H9 (cell line): ENCODE data around the gene CSRP1. TPM values are rescaled to one million over a fixed set of nuclear protein-coding genes. Genes with fewer than 3 reads are reported as not detected.

Experiments used
- DNase-seq: peaks from one replicate; pipeline ENCODE4 v3.0.0-alpha.2; 2017
- H2AFZ ChIP-seq: one replicate; pipeline ENCODE4 v1.6.1; 2013; ENCODE audit warnings: mild to moderate bottlenecking, low read length, control low read depth, moderate library complexity
- H2AK5ac ChIP-seq: 2 replicates; pipeline ENCODE4 v1.6.1; 2013; ENCODE audit warnings: low read length, control low read depth, mixed read lengths; ENCODE audit not compliant: insufficient read length
- H2BK120ac ChIP-seq: one replicate; pipeline ENCODE4 v1.6.1; 2013; ENCODE audit warnings: low read depth, mild to moderate bottlenecking, low read length, control low read depth, inconsistent platforms; ENCODE audit not compliant: poor library complexity, severe bottlenecking
- H2BK12ac ChIP-seq: 2 replicates; pipeline ENCODE4 v1.6.1; 2013; ENCODE audit warnings: low read length, control low read depth, mixed read lengths, low read depth; ENCODE audit not compliant: insufficient read length
- H2BK15ac ChIP-seq: 2 replicates; pipeline ENCODE4 v1.6.1; 2013; ENCODE audit warnings: low read depth, low read length, control low read depth
- H2BK20ac ChIP-seq: one replicate; pipeline ENCODE4 v1.6.1; 2013; ENCODE audit warnings: low read depth, mild to moderate bottlenecking, low read length, control low read depth, inconsistent platforms; ENCODE audit not compliant: poor library complexity, severe bottlenecking
- H2BK5ac ChIP-seq: 2 replicates; pipeline ENCODE4 v1.6.1; 2013; ENCODE audit warnings: low read length, control low read depth, mixed read lengths; ENCODE audit not compliant: insufficient read length
- H3K14ac ChIP-seq: 2 replicates; pipeline ENCODE4 v1.6.1; 2013; ENCODE audit warnings: low read length, control low read depth; ENCODE audit not compliant: insufficient read depth
- H3K18ac ChIP-seq: 2 replicates; pipeline ENCODE4 v1.6.1; 2013; ENCODE audit warnings: low read depth, mild to moderate bottlenecking, mixed read lengths, low read length, control low read depth; ENCODE audit not compliant: insufficient read length
- H3K23ac ChIP-seq: 2 replicates; pipeline ENCODE4 v1.6.1; 2013; ENCODE audit warnings: low read length, control low read depth, mixed read lengths, low read depth; ENCODE audit not compliant: insufficient read length
- H3K23me2 ChIP-seq: 2 replicates; pipeline ENCODE4 v1.6.1; 2013; ENCODE audit warnings: low read depth, mild to moderate bottlenecking, mixed read lengths, low read length, control low read depth; ENCODE audit not compliant: insufficient read length, poor library complexity, severe bottlenecking
- H3K27ac ChIP-seq: 2 replicates; pipeline ENCODE4 v1.5.1; 2013; ENCODE audit warnings: low read length, control low read depth, mixed read lengths, low read depth; ENCODE audit not compliant: insufficient read length
- H3K27me3 ChIP-seq: 2 replicates; pipeline ENCODE4 v1.6.1; 2013; ENCODE audit warnings: low read length, control low read depth, inconsistent platforms; ENCODE audit not compliant: insufficient read depth
- H3K4ac ChIP-seq: 2 replicates; pipeline ENCODE4 v1.6.1; 2013; ENCODE audit warnings: low read depth, mild to moderate bottlenecking, control low read depth, inconsistent platforms, low read length, moderate library complexity
- H3K4me1 ChIP-seq: 2 replicates; pipeline ENCODE4 v1.6.1; 2013; ENCODE audit warnings: low read length, control low read depth, inconsistent platforms; ENCODE audit not compliant: insufficient read depth
- H3K4me2 ChIP-seq: 2 replicates; pipeline ENCODE4 v1.6.1; 2013; ENCODE audit warnings: low read length, control low read depth, mixed read lengths; ENCODE audit not compliant: insufficient read length, insufficient read depth
- H3K56ac ChIP-seq: 2 replicates; pipeline ENCODE4 v1.6.1; 2013; ENCODE audit warnings: low read depth, mild to moderate bottlenecking, mixed read lengths, low read length, control low read depth; ENCODE audit not compliant: insufficient read length
- H3K79me1 ChIP-seq: 2 replicates; pipeline ENCODE4 v1.6.1; 2013; ENCODE audit warnings: low read depth, mild to moderate bottlenecking, moderate library complexity, low read length, control low read depth, inconsistent platforms; ENCODE audit not compliant: insufficient read depth, poor library complexity, severe bottlenecking
- H3K79me2 ChIP-seq: 2 replicates; pipeline ENCODE4 v1.6.1; 2013; ENCODE audit warnings: low read length, control low read depth, inconsistent platforms; ENCODE audit not compliant: insufficient read depth
- H3K9ac ChIP-seq: 2 replicates; pipeline ENCODE4 v1.6.1; 2013; ENCODE audit warnings: low read length, control low read depth, mixed read lengths; ENCODE audit not compliant: insufficient read length; ENCODE audit errors: extremely low read depth
- H3K9me3 ChIP-seq: one replicate; pipeline ENCODE4 v1.6.1; 2013; ENCODE audit warnings: low read depth, low read length, inconsistent platforms; ENCODE audit not compliant: control insufficient read depth
- H3T11ph ChIP-seq: one replicate; pipeline ENCODE4 v1.6.1; 2013; ENCODE audit warnings: mild to moderate bottlenecking, low read length, control low read depth, inconsistent platforms
- H4K20me1 ChIP-seq: one replicate; pipeline ENCODE4 v1.6.1; 2013; ENCODE audit not compliant: control insufficient read depth, insufficient read length, insufficient read depth
- H4K5ac ChIP-seq: 2 replicates; pipeline ENCODE4 v1.6.1; 2013; ENCODE audit warnings: low read depth, mild to moderate bottlenecking, mixed read lengths, low read length, control low read depth; ENCODE audit not compliant: insufficient read length
- H4K8ac ChIP-seq: replicated peaks from 2 replicates; pipeline ENCODE4 v1.6.1; 2013; ENCODE audit warnings: low read length, control low read depth, mixed read lengths, low read depth; ENCODE audit not compliant: insufficient read length
- H4K91ac ChIP-seq: 2 replicates; pipeline ENCODE4 v1.6.1; 2013; ENCODE audit warnings: low read depth, mild to moderate bottlenecking, moderate library complexity, mixed read lengths, low read length, control low read depth; ENCODE audit not compliant: insufficient read length
- H3K27ac Mint-ChIP-seq, 3 experiments: 2 replicates in 2 of 3; 3 replicates in 1 of 3; pipeline ENCODE4 v1.8.0; 2020 to 2021; ENCODE audit warnings: mixed read lengths in 3 of 3, mild to moderate bottlenecking in 1 of 3, moderate library complexity in 1 of 3
- H3K27me3 Mint-ChIP-seq: 2 replicates; pipeline ENCODE4 v1.8.0; 2021; ENCODE audit warnings: low read depth, mild to moderate bottlenecking, moderate library complexity, mixed read lengths
- H3K36me3 Mint-ChIP-seq, 3 experiments: 2 replicates in 2 of 3; 3 replicates in 1 of 3; pipeline ENCODE4 v1.8.0; 2020 to 2021; ENCODE audit warnings: low read depth in 3 of 3, mixed read lengths in 3 of 3; ENCODE audit not compliant: insufficient read depth in 1 of 3
- H3K4me1 Mint-ChIP-seq, 2 experiments: 2 replicates each; pipeline ENCODE4 v1.8.0; 2020; ENCODE audit warnings: mixed read lengths in 2 of 2
- H3K4me3 Mint-ChIP-seq, 2 experiments: 2 replicates in 1 of 2; 3 replicates in 1 of 2; pipeline ENCODE4 v1.8.0; 2020 to 2021; ENCODE audit warnings: mild to moderate bottlenecking in 2 of 2, mixed read lengths in 2 of 2, moderate library complexity in 1 of 2
- H3K9me3 Mint-ChIP-seq, 2 experiments: 2 replicates in 1 of 2; 3 replicates in 1 of 2; pipeline ENCODE4 v1.8.0; 2020; ENCODE audit warnings: mild to moderate bottlenecking in 2 of 2, mixed read lengths in 2 of 2, moderate library complexity in 1 of 2
- CTCF ChIP-seq: fragments of 200-600 bp; sonication (generic); conservative IDR thresholded peaks from 3 replicates; pipeline ENCODE4 v1.8.0; 2021; ENCODE audit warnings: antibody characterized with exemption, mild to moderate bottlenecking
- WGBS: extraction: QIAGEN DNeasy Blood & Tissue Kit; methylation state at CpG from one replicate; pipeline ENCODE4 v1.1.7; 2013; ENCODE audit warnings: missing lambda C conversion rate, low lambda C conversion rate, mixed read lengths; ENCODE audit not compliant: insufficient read length; ENCODE audit errors: extremely low coverage; 5-methylcytosine and 5-hydroxymethylcytosine counted together
- total RNA-seq: library from RNA; stranded (reverse); gene quantifications from 2 replicates; pipeline ENCODE4 v1.2.1, GENCODE V29; 2021

The CSRP1 gene
- total RNA-seq, 1 experiment from 2014 or later = 0.44 TPM

- WGBS = no CpG with 5 or more reads among the region's 35 CpGs
- Histone ChIP-seq H3K79me1 (no peaks in the 10 kb centered on the region), H4K5ac (no peak overlapping the region), H3K4me2 (peak overlapping the region; percentile 90), H3K23ac (no peak overlapping the region), H2BK5ac (no peak overlapping the region), H3K18ac (peak overlapping the region; percentile 77), H2BK120ac (no peak overlapping the region), H3K4me1 (peaks cover 2% of the 10 kb centered on the region; the same call in 1 of the 2 replicates), H4K20me1 (no peaks in the 10 kb centered on the region), H4K91ac (no peak overlapping the region), H2AK5ac (no peak overlapping the region), H2AFZ (no peak overlapping the region), H3T11ph (no peak overlapping the region), H2BK15ac (no peak overlapping the region), H3K27me3 (no peaks in the 10 kb centered on the region), H3K4ac (no peak overlapping the region), H3K79me2 (no peaks in the 10 kb centered on the region), H3K56ac (no peak overlapping the region), H2BK20ac (no peak overlapping the region), H3K9ac (peak overlapping the region; percentile 45), H3K27ac (no peak overlapping the region), H3K9me3 (no peaks in the 10 kb centered on the region), H3K14ac (no peak overlapping the region), H4K8ac (no peak overlapping the region), H2BK12ac (no peak overlapping the region), H3K23me2 (peaks cover 16% of the 10 kb centered on the region)
- H3K9me3 Mint-ChIP-seq = no peaks in the 10 kb centered on the region; a peak in 2 of 5 replicates
- H3K36me3 Mint-ChIP-seq = no peaks in the 10 kb centered on the region
- no peak overlapping the region; a peak in 1 of 7 replicates for H3K27ac Mint-ChIP-seq
- TF ChIP-seq CTCF = peak; percentile 95
- peaks cover 24 to 29% of the 10 kb centered on the region in 2 experiments for H3K4me1 Mint-ChIP-seq
- H3K4me3 Mint-ChIP-seq = peak overlapping the region; percentile 68 to 83
- H3K27me3 Mint-ChIP-seq = peaks cover 12% of the 10 kb centered on the region
- peak; percentile 97 for DNase-seq
Measured at GRCh38 chr1:201481761-201482493, 25.0 kb downstream of the CSRP1 start.
